WTC11 (cell line): ENCODE data around the gene TRPV6. TPM values are rescaled to one million over a fixed set of nuclear protein-coding genes. Genes with fewer than 3 reads are reported as not detected.

Source experiments
- ATAC-seq: fragments of 200-7000 bp; cut with Tn5 transposase; 2 replicates; pipeline ENCODE4 v1.10.0; 2021; ENCODE audit warnings: mild to moderate bottlenecking, moderate library complexity
- CTCF ChIA-PET: fragments of 300-600 bp; sonication (Branson Sonifier 250); formaldehyde crosslinking; loops from one replicate; lab custom pipeline; 2021; ENCODE audit warnings: antibody characterized with exemption; lab: Charles Lee
- POLR2A ChIA-PET: fragments of 350-600 bp; sonication (Branson Sonifier 250); formaldehyde crosslinking; loops from one replicate; lab custom pipeline; 2021; ENCODE audit warnings: antibody characterized with exemption; lab: Charles Lee
- DNase-seq: peaks from one replicate; pipeline ENCODE4 v3.0.0; 2021; ENCODE audit warnings: low spot score
- H3K27ac Mint-ChIP-seq: 2 replicates; pipeline ENCODE4 v1.8.0; 2021; ENCODE audit warnings: mixed read lengths
- H3K27me3 Mint-ChIP-seq: 2 replicates; pipeline ENCODE4 v1.8.0; 2021; ENCODE audit warnings: low read depth, mild to moderate bottlenecking, moderate library complexity, mixed read lengths
- H3K36me3 Mint-ChIP-seq: 2 replicates; pipeline ENCODE4 v1.8.0; 2021; ENCODE audit warnings: mixed read lengths
- H3K4me1 Mint-ChIP-seq: 2 replicates; pipeline ENCODE4 v1.8.0; 2022; ENCODE audit warnings: mixed read lengths
- H3K4me3 Mint-ChIP-seq: 2 replicates; pipeline ENCODE4 v1.8.0; 2021; ENCODE audit warnings: mild to moderate bottlenecking, moderate library complexity, mixed read lengths
- H3K9me3 Mint-ChIP-seq: 2 replicates; pipeline ENCODE4 v1.8.0; 2021; ENCODE audit warnings: mixed read lengths
- CTCF ChIP-seq: fragments of 200-600 bp; IDR thresholded peaks from 2 replicates; pipeline ENCODE4 v1.8.0; 2022; ENCODE audit warnings: antibody characterized with exemption
- E2F4 ChIP-seq: sonication (generic); formaldehyde crosslinking; IDR thresholded peaks from 2 replicates; pipeline ENCODE4 v1.8.1; 2022; ENCODE audit warnings: low read depth, mild to moderate bottlenecking, moderate library complexity, missing genetic modification reagents, borderline replicate concordance
- ERG ChIP-seq: fragments of 250-450 bp; sonication (Bioruptor Pico); IDR thresholded peaks from 2 replicates; pipeline ENCODE4 v1.8.0; 2021; ENCODE audit warnings: mild to moderate bottlenecking
- FOXP1 ChIP-seq: sonication (generic); formaldehyde crosslinking; IDR thresholded peaks from 2 replicates; pipeline ENCODE4 v1.8.0; 2022; ENCODE audit warnings: missing genetic modification reagents, mild to moderate bottlenecking, moderate library complexity, borderline replicate concordance
- MXD4 ChIP-seq: fragments of 250-450 bp; sonication (Bioruptor Pico); IDR thresholded peaks from 2 replicates; pipeline ENCODE4 v1.8.0; 2021; ENCODE audit warnings: mild to moderate bottlenecking, moderate library complexity, borderline replicate concordance
- NFYB ChIP-seq: sonication (generic); formaldehyde crosslinking; conservative IDR thresholded peaks from 2 replicates; pipeline ENCODE4 v1.8.0; 2022; ENCODE audit warnings: low read depth, missing genetic modification reagents
- NR3C1 ChIP-seq: sonication (generic); formaldehyde crosslinking; conservative IDR thresholded peaks from 2 replicates; pipeline ENCODE4 v1.8.1; 2023; ENCODE audit warnings: low read depth, mild to moderate bottlenecking, missing genetic modification reagents
- OVOL2 ChIP-seq: fragments of 250-450 bp; sonication (Bioruptor Pico); IDR thresholded peaks from 2 replicates; pipeline ENCODE4 v1.9.0; 2021; ENCODE audit warnings: mild to moderate bottlenecking, borderline replicate concordance
- PRDM15 ChIP-seq: sonication (generic); formaldehyde crosslinking; IDR thresholded peaks from 2 replicates; pipeline ENCODE4 v1.8.0; 2022; ENCODE audit warnings: missing genetic modification reagents
- RORB ChIP-seq: fragments of 250-450 bp; sonication (Bioruptor Pico); IDR thresholded peaks from 2 replicates; pipeline ENCODE4 v1.9.0; 2021; ENCODE audit warnings: mild to moderate bottlenecking
- SMAD4 ChIP-seq: sonication (generic); formaldehyde crosslinking; IDR thresholded peaks from 2 replicates; pipeline ENCODE4 v1.8.0; 2022; ENCODE audit warnings: mild to moderate bottlenecking, missing genetic modification reagents
- SOX15 ChIP-seq: fragments of 250-450 bp; sonication (Bioruptor Pico); IDR thresholded peaks from 2 replicates; pipeline ENCODE4 v1.9.0; 2021; ENCODE audit warnings: mild to moderate bottlenecking
- USF1 ChIP-seq: sonication (generic); formaldehyde crosslinking; IDR thresholded peaks from 2 replicates; pipeline ENCODE4 v1.8.0; 2022; ENCODE audit warnings: mild to moderate bottlenecking, missing genetic modification reagents
- ZBTB43 ChIP-seq: sonication (generic); formaldehyde crosslinking; IDR thresholded peaks from 2 replicates; pipeline ENCODE4 v1.8.1; 2023; ENCODE audit warnings: mild to moderate bottlenecking, missing genetic modification reagents
- ZNF232 ChIP-seq: sonication (generic); formaldehyde crosslinking; IDR thresholded peaks from 2 replicates; pipeline ENCODE4 v1.8.0; 2022; ENCODE audit warnings: mild to moderate bottlenecking, missing genetic modification reagents
- ZNF396 ChIP-seq: fragments of 250-450 bp; sonication (Bioruptor Pico); IDR thresholded peaks from 2 replicates; pipeline ENCODE4 v1.8.0; 2021; ENCODE audit warnings: mild to moderate bottlenecking, moderate library complexity, borderline replicate concordance
- ZNF425 ChIP-seq: fragments of 250-450 bp; sonication (Bioruptor Pico); conservative IDR thresholded peaks from 2 replicates; pipeline ENCODE4 v1.9.0; 2021; ENCODE audit warnings: mild to moderate bottlenecking
- total RNA-seq: library from RNA; stranded (reverse); gene quantifications from 3 replicates; pipeline ENCODE4 v1.2.3, GENCODE V29; 2021

The TRPV6 gene
- total RNA-seq, 1 experiment from 2014 or later, result 0.63 TPM

- ATAC-seq, result no peak
- CTCF ChIA-PET, result interaction anchor here (1.0 to 2.1 kb wide), 5 partner anchors 11 to 353 kb away, joined by 3 to 14 read pairs (median 4); no protein-coding TSS in a partner anchor
- H3K36me3 Mint-ChIP-seq, result no peaks in the 10 kb centered on the region
- POLR2A ChIA-PET, result no interaction called here
- H3K4me3 Mint-ChIP-seq, result no peak overlapping the region
- no peak for TF ChIP-seq RORB (CRISPR knock-in tag)
- no peak for TF ChIP-seq ZNF425
- TF ChIP-seq, all 79 proteins: peak for 0
- Mint-ChIP-seq H3K27ac (no peak overlapping the region), H3K9me3 (no peaks in the 10 kb centered on the region), H3K4me1 (peaks cover 41% of the 10 kb centered on the region), H3K27me3 (no peaks in the 10 kb centered on the region; the same call in none of the 2 replicates)
- no peak for DNase-seq
Measured at GRCh38 chr7:142862351-142862750, 23.2 kb downstream of the TRPV6 start.

- no peak for ATAC-seq
- Mint-ChIP-seq H3K4me3 (no peak overlapping the region), H3K9me3 (no peaks in the 10 kb centered on the region), H3K27ac (no peak overlapping the region), H3K27me3 (peaks cover 10% of the 10 kb centered on the region), H3K36me3 (no peaks in the 10 kb centered on the region)
- CTCF ChIA-PET, result interaction anchor here (0.8 to 1.5 kb wide), 4 partner anchors 20 to 354 kb away, joined by 3 to 5 read pairs (median 4); no protein-coding TSS in a partner anchor
- POLR2A ChIA-PET, result no interaction called here
- no peak for TF ChIP-seq CTCF
- TF ChIP-seq FOXP1 (CRISPR knock-in tag), result no peak
- TF ChIP-seq PRDM15 (CRISPR knock-in tag), result no peak
- no peak for TF ChIP-seq E2F4
- no peak for TF ChIP-seq NFYB (CRISPR knock-in tag)
- TF ChIP-seq USF1 (CRISPR knock-in tag), result no peak
- TF ChIP-seq ZNF232 (CRISPR knock-in tag), result no peak
- TF ChIP-seq SMAD4 (CRISPR knock-in tag), result no peak
- no peak for TF ChIP-seq SOX15
- no peak for TF ChIP-seq OVOL2 (CRISPR knock-in tag)
- TF ChIP-seq NR3C1, result no peak
- no peak for TF ChIP-seq ZNF396 (CRISPR knock-in tag)
- TF ChIP-seq MXD4 (CRISPR knock-in tag), result no peak
- TF ChIP-seq ZBTB43 (CRISPR knock-in tag), result no peak
- TF ChIP-seq ERG (CRISPR knock-in tag), result no peak
- TF ChIP-seq, all 79 proteins: peak for 0
- peaks cover 43% of the 10 kb centered on the region for H3K4me1 Mint-ChIP-seq
- no peak for DNase-seq
Measured at GRCh38 chr7:142860968-142861367, 24.6 kb downstream of the TRPV6 start.
